RPMI8226 (cell line): ENCODE results near the gene TLDC2.

Experiments used
- DNase-seq: peaks from one replicate; pipeline ENCODE4 v3.0.0-alpha.2; 2015

The TLDC2 gene

DNA sequence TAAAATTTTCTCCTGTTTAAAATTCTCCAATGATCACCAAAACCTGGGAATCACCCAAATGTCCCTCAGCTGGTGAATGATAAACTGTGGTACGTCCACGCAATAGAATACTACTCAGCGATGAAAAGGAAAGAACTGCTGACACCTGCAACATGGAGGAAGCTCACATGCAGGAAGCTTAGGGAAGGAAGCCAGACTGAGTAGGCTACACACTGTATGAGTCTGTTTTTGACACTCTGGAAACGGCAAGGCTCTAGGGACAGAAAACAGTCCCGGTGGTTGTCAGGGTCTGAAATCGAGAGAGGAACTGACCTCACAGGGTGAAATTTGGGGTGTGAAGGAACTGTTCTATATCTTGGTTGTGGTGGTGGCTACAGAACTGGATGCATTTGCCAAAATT is 25.2 kb upstream of the TLDC2 start:
- no peak for DNase-seq

DNA sequence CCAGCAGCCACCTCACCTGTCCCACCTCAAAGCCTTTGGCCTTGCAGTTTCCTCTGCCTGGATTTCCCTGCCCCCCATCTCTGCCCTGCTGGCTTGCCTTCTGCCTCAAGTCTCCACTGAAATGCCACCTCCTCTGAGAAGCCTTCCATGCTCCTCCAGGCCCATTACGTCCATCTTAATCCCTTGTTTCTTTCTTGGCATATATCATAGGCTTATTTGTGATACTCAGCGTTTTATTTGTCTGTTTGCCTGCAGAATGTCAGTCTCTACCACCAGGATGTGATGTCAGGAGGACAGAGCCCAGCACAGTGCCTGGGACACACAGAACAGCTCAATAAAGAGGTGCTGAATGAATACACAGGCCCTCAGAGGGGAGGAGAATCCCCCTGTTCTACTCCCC is 24.4 kb upstream of the TLDC2 start:
- no peak for DNase-seq

DNA sequence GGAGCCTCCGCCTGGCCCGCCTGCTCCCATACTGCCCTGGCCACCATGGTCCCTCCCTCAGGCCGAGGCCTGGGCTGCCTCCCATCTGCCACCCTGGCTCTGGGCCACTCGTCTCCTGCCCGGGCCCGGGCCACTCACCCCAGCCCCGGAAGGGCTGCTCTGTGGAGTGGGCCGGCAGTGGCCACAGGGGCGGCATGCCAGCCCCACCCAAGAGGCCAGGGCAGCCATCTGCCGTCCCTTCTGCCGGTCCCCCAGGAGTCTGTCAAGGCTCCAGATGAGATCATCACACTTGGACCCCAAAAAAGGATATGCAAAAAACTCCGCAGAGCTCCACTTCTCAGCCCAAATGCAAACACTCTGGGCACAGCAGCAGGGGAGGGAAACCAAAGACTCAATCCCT is 23.8 kb upstream of the TLDC2 start:
- no peak for DNase-seq

DNA sequence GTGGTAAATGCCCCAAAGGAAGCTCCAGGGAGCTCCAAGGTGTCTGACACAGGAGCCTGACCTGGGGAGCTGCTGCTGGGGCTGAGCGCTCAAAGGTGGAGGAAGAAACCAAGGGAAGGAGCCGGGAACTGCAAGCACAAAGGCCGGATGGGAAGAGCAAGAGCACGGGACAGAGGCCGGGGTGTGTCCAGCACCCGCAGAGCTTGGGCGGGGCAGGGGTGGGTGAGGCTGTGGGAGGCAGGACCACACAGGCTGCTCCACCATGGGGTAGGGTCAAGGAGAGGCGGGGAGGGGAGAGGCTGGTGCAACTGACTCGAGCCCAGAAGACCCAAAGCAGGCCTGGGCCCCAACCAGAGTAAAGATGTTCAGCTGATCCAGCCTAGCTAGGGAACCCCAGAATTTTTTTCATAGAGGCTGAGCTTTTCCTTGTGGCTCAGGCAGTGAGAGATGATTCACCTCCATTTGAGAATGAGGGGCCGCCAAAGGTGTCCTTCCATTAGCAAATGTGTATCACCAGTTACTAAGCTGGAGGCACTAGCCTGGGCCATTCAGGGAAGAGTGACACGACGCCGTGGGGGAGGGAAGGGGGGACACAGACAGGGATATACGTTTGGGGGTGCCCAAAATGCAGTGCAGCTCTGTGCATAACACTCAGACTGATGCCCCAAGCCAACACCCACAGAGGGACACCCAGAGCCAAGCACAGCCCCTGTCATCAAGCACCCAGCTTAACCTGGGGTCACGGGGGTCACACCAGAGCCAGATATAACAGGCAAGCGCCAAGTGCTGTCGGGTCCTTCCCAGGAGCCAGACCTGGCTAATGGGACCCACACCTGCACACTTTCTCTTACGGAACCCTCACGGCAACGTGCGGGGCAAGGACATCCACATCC is 21.3 kb upstream of the TLDC2 start:
- no peak for DNase-seq

DNA sequence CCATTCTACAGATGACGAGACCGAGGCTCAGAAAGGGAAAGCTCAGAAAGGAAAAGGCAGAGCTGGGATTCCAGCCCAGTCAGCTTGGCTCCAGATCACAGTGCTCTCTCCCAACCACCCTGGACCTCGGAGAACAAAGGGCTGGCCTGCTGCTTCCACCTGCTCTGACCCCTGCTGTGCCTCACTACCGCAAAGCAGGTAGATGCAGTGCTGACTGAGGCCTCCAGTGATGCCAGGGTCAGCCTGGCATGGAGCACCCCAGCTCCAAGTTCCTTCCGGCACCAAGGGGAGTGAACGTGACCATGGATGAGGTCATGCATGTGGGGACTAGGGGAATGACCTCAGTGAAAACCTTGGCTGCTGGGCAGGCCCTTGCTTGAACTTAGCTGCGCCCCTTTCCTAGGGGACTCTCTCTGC is 20.7 kb upstream of the TLDC2 start:
- no peak for DNase-seq

DNA sequence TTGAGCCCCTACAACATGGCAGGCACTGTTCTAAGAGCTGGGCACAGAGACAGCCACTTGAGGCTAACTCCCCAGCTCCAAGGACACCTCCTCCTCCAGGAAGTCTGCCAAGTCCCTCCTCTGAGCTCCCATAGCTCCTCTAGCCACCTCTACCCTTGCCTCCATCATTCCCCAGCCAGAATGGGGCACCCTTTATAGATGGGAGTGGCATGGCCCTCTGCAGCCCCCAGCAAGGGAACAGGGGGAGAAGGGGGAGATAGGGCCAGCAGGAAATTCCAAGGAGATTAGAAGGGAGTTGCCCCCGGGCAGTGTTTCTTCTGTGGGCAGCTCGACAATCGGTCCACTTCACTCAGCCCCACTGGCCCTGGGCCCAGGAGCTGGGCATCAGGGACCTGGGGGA is 19.7 kb upstream of the TLDC2 start:
- no peak for DNase-seq

DNA sequence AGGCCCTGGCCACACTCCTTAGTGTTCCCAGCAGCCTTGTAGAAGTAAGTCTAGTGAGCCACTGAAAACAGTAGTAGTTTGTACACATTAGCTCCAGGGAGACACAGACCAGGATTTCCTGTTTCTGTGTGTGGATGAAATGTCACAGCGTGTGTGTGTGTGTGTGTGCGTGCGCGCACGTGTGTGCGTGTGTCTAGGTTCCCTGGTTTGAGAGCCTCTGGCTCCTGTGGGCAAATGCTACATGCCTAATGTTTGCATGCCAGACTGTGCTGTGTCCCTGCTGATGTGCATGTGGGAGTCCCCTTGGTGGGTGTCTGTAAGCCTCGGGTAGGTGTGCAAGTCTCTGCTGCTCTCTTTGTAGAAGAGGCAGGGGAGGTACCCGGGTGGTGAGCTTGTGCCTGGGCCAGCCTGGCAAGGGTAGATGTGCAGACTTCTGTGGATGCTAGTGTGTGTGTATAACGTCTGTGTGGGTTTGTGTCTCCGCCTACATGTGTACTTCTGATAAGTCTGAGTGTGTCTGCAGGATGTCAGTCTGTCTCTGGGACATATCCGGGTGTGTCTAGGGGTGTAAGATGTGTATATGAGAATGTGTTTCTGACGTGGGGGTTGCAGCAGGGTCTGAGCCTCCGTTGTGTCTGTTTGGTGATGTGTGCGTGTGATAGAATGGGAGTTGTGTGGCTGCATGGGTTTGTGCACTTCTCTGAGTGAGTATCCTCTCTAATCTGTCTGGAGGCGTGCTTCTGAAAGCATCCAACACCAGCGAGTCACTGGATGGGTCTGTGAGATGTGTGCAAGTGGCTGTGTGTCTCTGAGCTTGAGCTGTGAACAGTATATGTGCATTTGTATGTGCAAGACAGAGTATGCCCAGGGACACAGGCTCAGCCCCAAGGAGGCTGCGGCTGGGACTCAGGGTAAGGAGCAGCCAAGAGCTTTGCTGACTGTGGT is 19.0 kb upstream of the TLDC2 start:
- no peak for DNase-seq

DNA sequence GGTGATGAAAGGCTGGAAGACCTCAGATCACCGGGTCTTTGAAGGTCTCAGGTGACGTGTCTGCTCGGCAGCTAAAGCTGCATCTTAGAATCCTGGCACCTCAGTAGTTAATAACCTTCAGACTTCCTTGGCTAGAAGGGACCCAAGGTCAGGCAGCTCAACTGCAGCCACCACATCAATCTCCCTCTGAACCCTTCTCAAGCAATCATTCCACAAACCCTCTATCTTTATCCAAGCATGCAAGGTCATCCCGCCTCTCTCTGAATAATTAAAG is 16.7 kb upstream of the TLDC2 start:
- DNase-seq: no peak

DNA sequence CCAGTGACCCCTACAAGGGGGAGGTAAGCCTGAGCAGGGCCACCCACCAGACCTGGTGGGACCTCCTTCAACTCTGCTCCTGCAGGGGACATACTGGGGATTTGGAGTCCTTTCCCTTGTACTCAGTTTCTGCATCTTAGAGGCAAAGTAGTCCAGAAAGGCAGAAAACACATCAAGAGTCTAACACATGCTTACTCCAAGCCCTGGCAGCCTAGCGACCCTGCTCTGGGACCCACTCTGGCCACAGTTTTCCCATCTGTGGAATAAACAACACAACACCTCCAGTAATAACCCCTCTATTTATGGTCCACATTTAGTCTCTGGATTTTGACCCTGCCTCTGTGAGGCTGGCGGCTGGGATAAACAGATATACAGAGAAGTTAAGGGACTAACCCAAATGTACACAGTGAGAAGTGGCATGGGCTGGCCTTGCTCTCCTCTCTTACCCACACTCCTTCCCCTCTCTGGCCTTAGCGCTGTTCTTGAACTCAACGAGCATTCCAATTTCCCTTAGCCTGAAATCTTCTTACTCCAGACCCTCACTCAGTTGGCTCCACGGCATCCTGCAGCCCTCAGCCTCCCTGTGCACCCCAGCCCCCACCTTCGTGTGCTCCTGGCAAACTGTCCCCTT is 16.1 kb upstream of the TLDC2 start:
- DNase-seq: no peak

DNA sequence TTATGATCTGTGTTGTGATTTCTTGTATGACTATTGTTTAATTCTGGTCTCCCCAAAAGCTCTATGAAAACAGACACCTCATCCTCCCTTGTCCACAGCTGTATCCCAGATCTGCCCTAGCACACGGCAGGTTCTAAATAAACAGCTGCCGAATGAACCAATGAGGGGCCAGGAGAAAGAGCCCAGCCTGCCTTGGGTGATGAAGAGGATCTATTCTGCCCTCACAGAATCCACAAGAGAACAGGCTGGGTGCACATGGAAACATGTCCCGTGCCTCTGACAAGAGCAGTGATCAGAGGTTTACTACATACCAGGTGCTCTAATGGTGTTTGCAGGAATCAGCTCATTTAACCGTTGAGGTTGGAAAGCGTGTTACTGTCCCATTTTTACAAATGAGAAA is 15.6 kb upstream of the TLDC2 start:
- no peak for DNase-seq

DNA sequence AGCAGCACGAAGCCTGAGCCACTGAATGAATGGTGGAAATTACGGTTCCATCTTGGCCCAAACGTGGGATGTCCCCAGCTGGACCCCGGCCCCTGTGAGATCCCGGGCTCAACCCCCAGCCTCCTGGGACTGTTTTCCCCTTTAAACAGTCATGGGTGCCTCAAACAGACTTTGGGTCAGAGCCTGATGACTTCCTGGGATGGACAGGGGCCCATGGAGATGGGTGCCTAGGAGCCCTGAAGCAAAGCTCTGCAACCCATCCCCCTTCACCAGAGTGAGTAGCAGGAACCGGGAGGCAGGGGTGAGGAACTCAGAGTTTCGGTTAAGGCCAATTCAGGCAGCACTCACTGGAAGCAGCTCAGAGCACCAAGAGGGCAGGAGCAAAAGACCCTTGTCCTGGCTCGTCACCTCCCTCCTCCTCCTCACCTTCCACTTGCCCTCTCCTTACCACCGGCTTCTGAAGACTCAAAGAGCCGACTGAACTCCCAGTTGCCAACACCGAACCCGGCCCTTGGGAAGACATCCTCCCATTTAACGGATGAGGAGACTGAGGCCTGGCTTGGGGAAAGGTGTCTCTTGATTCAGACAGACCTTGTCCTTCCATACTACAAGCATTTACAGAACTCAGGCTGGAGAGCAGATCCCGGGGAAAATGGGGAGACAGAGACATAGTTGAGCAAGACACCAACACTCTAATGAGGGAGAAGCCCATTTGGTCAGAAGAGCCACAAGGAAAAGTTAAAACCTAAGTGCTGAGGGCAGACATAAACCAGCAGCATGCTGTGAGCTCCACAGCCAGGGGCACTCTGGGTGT is 14.9 kb upstream of the TLDC2 start:
- no peak for DNase-seq

DNA sequence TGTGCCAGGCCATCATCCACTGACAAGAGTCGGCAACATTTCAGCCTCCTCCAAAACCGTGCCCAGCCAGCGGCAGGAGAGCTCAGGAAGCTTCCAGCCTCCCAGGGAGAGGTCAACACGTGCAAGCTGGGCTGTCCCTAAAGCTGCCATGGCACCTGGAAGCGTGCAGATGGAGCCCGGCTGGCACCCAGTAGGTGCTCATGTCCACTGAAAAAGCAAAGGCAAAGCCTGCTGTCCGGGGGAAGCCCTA is 14.4 kb upstream of the TLDC2 start:
- DNase-seq: peak; percentile 40

DNA sequence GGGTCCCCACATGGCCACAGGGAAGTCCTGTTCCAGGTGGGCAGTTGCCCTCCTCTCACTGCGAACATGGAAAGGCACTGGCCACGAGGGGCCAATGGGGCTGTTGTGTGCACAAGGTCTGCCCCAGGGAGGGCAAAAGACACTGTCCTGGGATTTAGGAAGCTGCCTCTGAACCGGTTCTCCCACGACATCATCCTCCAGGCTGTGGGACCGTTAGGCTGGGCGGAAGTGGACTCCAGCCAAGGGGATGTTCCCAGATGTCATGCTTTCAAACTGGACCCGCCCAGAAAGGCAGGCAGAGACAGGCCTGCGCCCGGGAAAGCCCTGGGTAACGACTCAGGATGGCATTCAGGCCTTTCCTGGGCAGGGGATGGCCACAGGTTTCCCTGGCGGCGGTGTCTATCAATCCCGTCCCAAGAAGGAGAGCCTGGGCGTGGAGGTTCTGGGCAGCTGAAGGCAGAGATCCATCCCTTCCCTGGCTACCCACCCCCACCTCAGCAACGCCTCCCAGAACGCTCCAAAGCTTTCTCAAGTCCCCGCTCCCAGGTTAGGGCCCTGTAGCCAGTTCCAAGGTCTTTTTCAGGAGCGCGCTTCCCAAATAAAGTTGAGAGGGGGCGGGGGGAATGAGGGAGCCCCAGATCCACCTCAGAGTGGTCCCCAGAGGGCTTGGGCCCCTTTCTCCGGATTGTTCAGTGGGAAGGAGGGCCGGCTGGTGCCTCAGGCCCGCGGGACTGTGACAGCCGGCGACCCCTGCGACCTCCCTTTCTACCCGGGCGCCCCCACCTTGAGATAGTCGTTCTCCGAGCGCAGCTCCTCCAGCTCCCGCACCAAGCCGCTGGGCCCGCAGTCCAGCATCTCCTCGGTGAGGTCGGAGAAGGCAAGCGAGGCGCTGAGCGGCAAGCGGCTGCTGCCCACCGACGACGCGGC is 13.8 kb upstream of the TLDC2 start:
- DNase-seq: no peak

DNA sequence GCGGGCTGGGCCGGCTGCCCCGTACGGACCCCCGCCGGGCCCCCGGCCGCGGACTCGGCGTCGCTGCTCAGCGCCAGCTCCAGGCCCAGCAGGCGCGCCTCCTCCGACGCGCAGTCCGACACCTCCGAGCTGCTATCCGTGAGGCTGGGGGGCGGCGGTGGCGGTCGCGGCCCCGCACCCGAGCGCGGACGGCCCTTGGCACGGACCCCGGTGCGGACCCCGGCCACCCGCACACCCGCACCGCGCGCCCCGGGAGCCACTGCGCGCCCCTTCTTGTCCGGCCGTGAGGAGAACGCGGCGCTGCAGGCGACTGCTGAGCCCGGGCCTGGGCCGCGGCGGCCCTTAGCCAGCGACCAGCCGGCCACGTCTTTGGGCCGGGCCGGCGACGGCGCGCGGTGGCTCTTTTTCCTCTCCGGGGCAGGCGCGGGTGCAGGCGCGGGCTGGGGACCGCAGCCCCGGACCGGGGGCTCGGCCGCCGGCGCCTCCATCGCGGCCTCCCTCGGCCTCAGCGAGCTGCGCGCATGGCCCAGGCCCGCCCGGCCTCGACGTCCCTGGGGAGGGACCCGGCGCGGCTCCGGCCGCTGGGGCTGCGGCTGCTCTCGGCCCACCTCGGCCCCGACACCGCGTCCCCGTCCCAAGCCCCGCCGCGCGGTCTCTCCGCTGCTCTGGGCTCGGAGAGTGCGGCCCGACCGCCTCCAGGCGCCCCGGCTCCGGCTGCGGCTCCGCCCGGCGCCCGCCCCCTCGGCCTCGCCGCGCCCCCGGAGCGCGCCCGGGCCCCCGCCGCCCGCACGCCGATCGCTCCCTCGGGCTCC is 12.9 kb upstream of the TLDC2 start:
- no peak for DNase-seq

DNA sequence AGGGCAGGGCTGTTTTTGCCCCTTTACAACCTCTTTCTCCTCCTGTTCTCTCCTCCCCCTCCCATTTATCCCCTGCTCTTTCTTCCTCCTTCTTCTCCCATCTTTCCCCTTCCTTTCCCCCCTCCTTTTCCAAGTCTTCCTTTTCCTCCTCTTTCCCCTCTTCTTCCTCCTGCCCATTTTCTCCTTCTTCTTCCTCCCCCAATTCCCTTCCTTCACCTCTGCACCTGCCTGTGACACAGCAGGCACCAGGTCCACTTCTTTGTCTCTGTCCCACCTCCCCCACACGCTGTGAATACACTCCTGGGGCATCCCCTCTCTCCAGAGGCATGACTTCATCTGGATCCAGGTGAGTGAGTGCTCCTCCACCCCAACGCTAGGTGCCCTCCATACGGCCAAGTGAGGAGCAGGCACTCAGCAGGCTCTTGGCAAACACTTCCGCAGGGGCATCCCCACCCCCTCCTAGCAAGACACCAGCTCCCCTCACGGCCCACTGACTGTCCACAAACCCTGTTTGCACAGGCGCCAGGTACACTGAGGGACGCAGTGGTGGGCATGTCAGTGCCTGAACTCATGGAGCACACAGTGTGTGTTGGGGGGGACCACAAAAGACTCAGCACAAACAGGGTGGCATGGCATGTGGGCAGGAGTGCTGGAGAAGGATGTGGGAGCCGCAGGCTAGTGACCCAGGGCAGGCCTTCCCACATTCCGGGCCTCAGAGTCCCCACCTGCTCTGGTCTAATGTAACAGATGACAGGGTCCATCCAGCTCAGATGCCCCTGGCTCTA is 10.7 kb upstream of the TLDC2 start:
- no peak for DNase-seq

DNA sequence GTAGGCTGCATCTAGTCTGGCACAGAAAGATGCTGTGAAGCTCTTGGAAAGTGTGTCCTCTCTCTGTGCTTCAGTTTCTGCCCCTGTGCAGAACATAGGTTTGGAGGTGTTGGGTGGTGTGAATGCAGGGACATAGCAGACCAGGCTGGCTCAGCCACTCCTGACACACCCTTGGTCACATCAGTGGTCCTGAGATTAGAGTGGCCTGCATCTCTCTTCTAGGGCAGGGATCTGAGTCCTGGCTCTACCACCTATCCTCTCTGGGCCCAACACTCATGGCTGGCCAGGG is 10.1 kb upstream of the TLDC2 start:
- no peak for DNase-seq

DNA sequence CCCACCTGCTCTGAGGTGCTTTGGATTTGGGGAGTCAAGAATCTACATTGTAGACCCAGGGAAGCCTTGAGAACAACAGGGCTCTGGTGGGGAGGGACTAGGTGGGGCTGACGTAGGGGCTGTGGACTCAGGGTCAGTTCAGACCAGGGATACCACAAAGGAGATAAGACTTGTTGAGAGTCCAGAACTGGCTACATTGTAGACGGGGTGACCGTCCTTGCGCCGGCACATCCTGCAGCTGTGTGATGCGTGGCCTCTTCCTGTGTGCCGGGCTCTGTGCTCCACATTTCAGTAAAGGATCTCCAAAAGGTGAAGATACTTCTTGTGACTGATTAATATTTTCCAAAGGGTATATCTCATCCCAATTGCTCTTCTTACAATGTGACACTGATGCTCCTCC is 9.8 kb upstream of the TLDC2 start:
- no peak for DNase-seq

DNA sequence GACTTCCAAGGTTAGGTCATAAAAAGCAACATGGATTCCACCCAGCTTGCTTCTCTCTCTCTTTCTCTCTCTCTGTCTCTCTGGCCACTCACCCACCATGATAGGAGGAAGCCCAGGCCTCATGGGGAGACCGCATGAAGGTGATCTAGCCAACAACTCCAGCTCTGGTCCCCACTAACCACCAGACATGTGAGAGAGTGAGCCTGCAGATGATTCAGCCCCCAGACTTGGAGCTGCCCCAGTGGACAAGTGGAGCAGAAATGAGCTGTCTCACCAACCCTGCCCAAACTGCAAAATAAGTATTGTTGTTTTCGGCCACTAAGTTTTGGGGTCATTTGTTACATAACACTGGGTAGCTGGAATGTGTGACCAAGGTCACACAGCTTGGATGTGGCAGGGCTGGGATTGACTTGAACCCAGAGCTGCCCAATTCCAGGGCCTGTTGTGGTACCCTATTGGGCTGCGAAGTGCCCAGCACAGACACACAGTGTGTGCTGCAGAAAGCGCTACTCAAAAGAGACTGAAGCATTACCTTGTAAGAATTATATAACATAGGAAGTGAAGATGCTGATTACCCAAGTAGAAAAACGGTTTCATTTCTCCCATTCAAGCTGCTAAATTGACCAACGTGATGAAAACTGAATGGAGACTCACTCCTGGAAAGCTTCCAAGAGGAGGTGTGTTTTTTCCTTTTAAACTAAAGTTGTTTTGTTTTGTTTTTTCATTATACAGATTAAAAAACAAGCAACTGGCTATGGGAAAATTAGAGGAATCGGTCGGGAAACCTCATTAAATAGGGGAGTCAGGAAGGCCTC is 9.1 kb upstream of the TLDC2 start:
- DNase-seq: peak; percentile 79
